Astrocyte (in vitro differentiated cells and primary cell): ENCODE data around the gene HRH4. TPM values are rescaled to one million over a fixed set of nuclear protein-coding genes. Genes with fewer than 3 reads are reported as not detected.

Source experiments
- DNase-seq: peaks from one replicate; pipeline ENCODE4 v3.0.0-alpha.2; 2010; ENCODE audit warnings: low read depth
- FAIRE-seq: peaks from 2 replicates; lab custom pipeline; 2011; peaks lifted over from hg19 to GRCh38; lab: Jason Lieb, UNC
- H2AFZ ChIP-seq: 2 replicates; pipeline ENCODE4 v1.6.0; 2012; ENCODE audit warnings: low read depth, low read length, inconsistent platforms
- H3K27ac ChIP-seq: 2 replicates; pipeline ENCODE4 v1.5.1; 2011; ENCODE audit warnings: low read depth, low read length, inconsistent platforms
- H3K27me3 ChIP-seq: 2 replicates; pipeline ENCODE4 v1.6.0; 2011; ENCODE audit warnings: low read length, inconsistent platforms; ENCODE audit not compliant: insufficient read depth
- H3K36me3 ChIP-seq: 2 replicates; pipeline ENCODE4 v1.5.1; 2011; ENCODE audit warnings: low read length, inconsistent platforms; ENCODE audit not compliant: insufficient read depth
- H3K4me1 ChIP-seq: 2 replicates; pipeline ENCODE4 v1.5.1; 2011; ENCODE audit warnings: low read length, inconsistent platforms; ENCODE audit not compliant: insufficient read depth
- H3K4me2 ChIP-seq: 2 replicates; pipeline ENCODE4 v1.6.0; 2012; ENCODE audit warnings: low read length, inconsistent platforms
- H3K4me3 ChIP-seq: 2 replicates; pipeline ENCODE4 v1.5.1; 2011; ENCODE audit warnings: low read depth, mild to moderate bottlenecking, low read length, inconsistent platforms; ENCODE audit not compliant: insufficient read depth
- H3K79me2 ChIP-seq: 2 replicates; pipeline ENCODE4 v1.6.0; 2012; ENCODE audit warnings: mild to moderate bottlenecking, low read length, inconsistent platforms; ENCODE audit not compliant: insufficient read depth
- H3K9ac ChIP-seq: 2 replicates; pipeline ENCODE4 v1.6.0; 2012; ENCODE audit warnings: mild to moderate bottlenecking, low read length, inconsistent platforms
- H3K9me3 ChIP-seq: 2 replicates; pipeline ENCODE4 v1.5.1; 2012; ENCODE audit warnings: low read depth, mild to moderate bottlenecking, low read length, inconsistent platforms; ENCODE audit not compliant: insufficient read depth
- H4K20me1 ChIP-seq: 2 replicates; pipeline ENCODE4 v1.6.0; 2012; ENCODE audit warnings: low read length, inconsistent platforms; ENCODE audit not compliant: insufficient read depth
- H3K27ac Mint-ChIP-seq: one replicate; pipeline ENCODE4 v1.8.0; 2021; ENCODE audit warnings: mild to moderate bottlenecking, mixed read lengths; ENCODE audit not compliant: unreplicated experiment
- H3K27me3 Mint-ChIP-seq: one replicate; pipeline ENCODE4 v1.8.0; 2021; ENCODE audit warnings: low read depth, mixed read lengths; ENCODE audit not compliant: unreplicated experiment
- H3K36me3 Mint-ChIP-seq: one replicate; pipeline ENCODE4 v1.8.0; 2021; ENCODE audit warnings: low read depth, mixed read lengths; ENCODE audit not compliant: unreplicated experiment
- H3K4me1 Mint-ChIP-seq: one replicate; pipeline ENCODE4 v1.8.0; 2021; ENCODE audit warnings: low read depth, mixed read lengths; ENCODE audit not compliant: unreplicated experiment
- H3K4me3 Mint-ChIP-seq: one replicate; pipeline ENCODE4 v1.8.0; 2021; ENCODE audit warnings: mild to moderate bottlenecking, moderate library complexity, mixed read lengths; ENCODE audit not compliant: unreplicated experiment
- H3K9me3 Mint-ChIP-seq: one replicate; pipeline ENCODE4 v1.8.0; 2021; ENCODE audit warnings: mild to moderate bottlenecking, mixed read lengths; ENCODE audit not compliant: unreplicated experiment
- EZH2 ChIP-seq: IDR thresholded peaks from 2 replicates; pipeline ENCODE4 v1.6.1; 2012; ENCODE audit warnings: mild to moderate bottlenecking, low read length, inconsistent platforms; ENCODE audit not compliant: insufficient read depth
- total RNA-seq: library from RNA; stranded (reverse); gene quantifications from 2 replicates; pipeline ENCODE4 v1.2.1, GENCODE V29; 2021
- TF ChIP-seq, protein P1 (sequence below): IDR thresholded peaks from 2 replicates; pipeline ENCODE4 v1.5.1; 2011; ENCODE audit warnings: low read depth, mild to moderate bottlenecking, inconsistent platforms, low read length, moderate library complexity; ENCODE audit not compliant: insufficient read depth

HRH4 gene
- total RNA-seq, 1 donor from 2014 or later, result 0.25 TPM

DNA sequence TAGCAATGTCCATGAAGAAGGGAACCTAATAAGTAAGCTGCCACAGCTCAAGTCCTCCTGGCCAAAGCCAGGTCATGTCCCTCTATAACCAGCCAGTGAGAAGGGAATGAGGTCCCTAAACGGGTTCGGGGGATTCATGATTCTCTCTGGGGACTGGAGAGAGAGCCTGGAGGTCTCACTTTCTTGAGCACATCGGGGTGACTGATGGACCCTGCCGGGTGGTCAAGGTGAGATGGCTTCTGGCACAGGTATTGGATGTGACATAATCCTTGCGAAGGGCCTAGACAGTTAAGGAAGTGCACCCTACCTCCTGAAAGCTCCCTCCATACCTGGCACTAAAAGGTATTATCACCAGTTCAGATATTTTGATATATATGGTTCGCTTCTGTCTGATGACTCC is 45.7 kb downstream of the HRH4 start:
- TF ChIP-seq, protein P1, sequence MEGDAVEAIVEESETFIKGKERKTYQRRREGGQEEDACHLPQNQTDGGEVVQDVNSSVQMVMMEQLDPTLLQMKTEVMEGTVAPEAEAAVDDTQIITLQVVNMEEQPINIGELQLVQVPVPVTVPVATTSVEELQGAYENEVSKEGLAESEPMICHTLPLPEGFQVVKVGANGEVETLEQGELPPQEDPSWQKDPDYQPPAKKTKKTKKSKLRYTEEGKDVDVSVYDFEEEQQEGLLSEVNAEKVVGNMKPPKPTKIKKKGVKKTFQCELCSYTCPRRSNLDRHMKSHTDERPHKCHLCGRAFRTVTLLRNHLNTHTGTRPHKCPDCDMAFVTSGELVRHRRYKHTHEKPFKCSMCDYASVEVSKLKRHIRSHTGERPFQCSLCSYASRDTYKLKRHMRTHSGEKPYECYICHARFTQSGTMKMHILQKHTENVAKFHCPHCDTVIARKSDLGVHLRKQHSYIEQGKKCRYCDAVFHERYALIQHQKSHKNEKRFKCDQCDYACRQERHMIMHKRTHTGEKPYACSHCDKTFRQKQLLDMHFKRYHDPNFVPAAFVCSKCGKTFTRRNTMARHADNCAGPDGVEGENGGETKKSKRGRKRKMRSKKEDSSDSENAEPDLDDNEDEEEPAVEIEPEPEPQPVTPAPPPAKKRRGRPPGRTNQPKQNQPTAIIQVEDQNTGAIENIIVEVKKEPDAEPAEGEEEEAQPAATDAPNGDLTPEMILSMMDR, result no peak
- no peak for TF ChIP-seq EZH2
- no peaks in the 10 kb centered on the region for H3K9me3 ChIP-seq
- H3K4me3 Mint-ChIP-seq, result no peak overlapping the region
- no peak overlapping the region for H2AFZ ChIP-seq
- H3K27ac ChIP-seq, result no peak overlapping the region
- no peaks in the 10 kb centered on the region for H3K36me3 ChIP-seq
- H3K36me3 Mint-ChIP-seq, result no peaks in the 10 kb centered on the region
- peaks cover 3% of the 10 kb centered on the region for H3K9me3 Mint-ChIP-seq
- FAIRE-seq (no peak), DNase-seq (no peak)
- no peaks in the 10 kb centered on the region for H4K20me1 ChIP-seq
- H3K4me3 ChIP-seq, result no peak overlapping the region
- H3K27me3 ChIP-seq, result no peaks in the 10 kb centered on the region
- H3K27me3 Mint-ChIP-seq, result no peaks in the 10 kb centered on the region
- no peak overlapping the region for H3K9ac ChIP-seq
- H3K4me2 ChIP-seq, result no peak overlapping the region
- H3K27ac Mint-ChIP-seq, result no peak overlapping the region
- no peaks in the 10 kb centered on the region for H3K79me2 ChIP-seq
- no peaks in the 10 kb centered on the region for H3K4me1 ChIP-seq
- no peaks in the 10 kb centered on the region for H3K4me1 Mint-ChIP-seq

DNA sequence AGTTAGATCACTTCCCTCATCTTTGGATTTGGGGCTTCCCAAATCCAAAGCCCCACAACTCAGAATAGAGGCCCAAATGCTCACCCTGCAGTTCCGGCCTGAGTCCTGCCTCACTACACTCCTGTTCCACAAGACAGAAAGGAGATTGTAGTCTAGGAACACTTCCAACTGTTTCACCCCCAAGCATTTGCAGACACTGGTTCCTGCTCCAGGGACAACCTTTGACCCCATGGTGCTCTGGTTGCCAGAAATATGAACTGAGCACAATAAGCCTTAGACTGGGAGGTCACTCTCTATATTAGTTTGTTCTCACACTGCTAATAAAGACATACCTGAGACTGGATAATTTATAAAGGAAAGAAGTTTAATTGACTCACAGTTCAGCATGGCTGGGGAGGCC is 49.0 kb downstream of the HRH4 start:
- Mint-ChIP-seq H3K27ac (no peak overlapping the region), H3K36me3 (no peaks in the 10 kb centered on the region), H3K4me1 (no peaks in the 10 kb centered on the region), H3K9me3 (peaks cover 6% of the 10 kb centered on the region), H3K27me3 (no peaks in the 10 kb centered on the region), H3K4me3 (no peak overlapping the region)
- TF ChIP-seq, protein P1, result no peak
- TF ChIP-seq EZH2, result no peak
- Histone ChIP-seq H4K20me1 (no peaks in the 10 kb centered on the region), H3K4me3 (no peak overlapping the region), H3K9me3 (no peaks in the 10 kb centered on the region), H3K4me1 (no peaks in the 10 kb centered on the region), H3K27me3 (no peaks in the 10 kb centered on the region), H2AFZ (no peak overlapping the region), H3K79me2 (no peaks in the 10 kb centered on the region), H3K4me2 (no peak overlapping the region), H3K36me3 (no peaks in the 10 kb centered on the region), H3K9ac (no peak overlapping the region), H3K27ac (no peak overlapping the region)
- DNase-seq (no peak), FAIRE-seq (no peak)

DNA sequence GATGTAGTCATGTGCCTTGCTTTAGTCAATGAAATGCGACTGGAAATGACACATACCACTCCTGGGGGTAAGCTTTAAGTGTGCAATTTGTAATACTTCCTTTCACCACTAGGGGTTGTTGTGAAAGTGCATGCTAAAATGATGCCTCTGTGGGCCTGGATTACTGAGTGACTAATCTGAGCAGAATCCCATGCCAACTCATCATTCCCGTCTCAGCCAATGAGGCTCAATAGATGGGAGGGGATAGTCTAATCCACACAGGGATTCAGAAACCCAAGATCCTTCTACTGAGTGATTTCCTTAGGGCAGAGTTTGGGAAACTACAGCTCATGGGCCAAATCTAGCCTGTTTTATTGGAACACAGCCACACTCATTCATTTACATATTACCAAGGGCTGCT is 54.0 kb downstream of the HRH4 start:
- Histone ChIP-seq H4K20me1 (no peaks in the 10 kb centered on the region), H3K4me1 (no peaks in the 10 kb centered on the region), H3K27ac (no peak overlapping the region), H2AFZ (no peak overlapping the region), H3K79me2 (no peaks in the 10 kb centered on the region), H3K4me3 (no peak overlapping the region), H3K27me3 (no peaks in the 10 kb centered on the region), H3K9me3 (no peaks in the 10 kb centered on the region), H3K9ac (no peak overlapping the region), H3K4me2 (no peak overlapping the region), H3K36me3 (no peaks in the 10 kb centered on the region)
- FAIRE-seq, result no peak
- Mint-ChIP-seq H3K4me1 (no peaks in the 10 kb centered on the region), H3K9me3 (peaks cover 6% of the 10 kb centered on the region), H3K27ac (no peak overlapping the region), H3K4me3 (no peak overlapping the region), H3K36me3 (no peaks in the 10 kb centered on the region), H3K27me3 (no peaks in the 10 kb centered on the region)
- peak; percentile 22 for DNase-seq
- TF ChIP-seq, protein P1, result peak; percentile 46
- no peak for TF ChIP-seq EZH2
